HG02763 (cell line): ENCODE data around the gene ANKZF1.
"Not testable (repeated sequence)": the region's sequence is repeated elsewhere in the genome, so short reads cannot be mapped to it uniquely, and the experiment has no call there.

Source experiments
- ATAC-seq: cut with Tn5 transposase; IDR thresholded peaks from one replicate; pipeline ENCODE4 v1.9.1; 2021; ENCODE audit warnings: mild to moderate bottlenecking, moderate library complexity; ENCODE audit not compliant: unreplicated experiment

ANKZF1 gene

DNA sequence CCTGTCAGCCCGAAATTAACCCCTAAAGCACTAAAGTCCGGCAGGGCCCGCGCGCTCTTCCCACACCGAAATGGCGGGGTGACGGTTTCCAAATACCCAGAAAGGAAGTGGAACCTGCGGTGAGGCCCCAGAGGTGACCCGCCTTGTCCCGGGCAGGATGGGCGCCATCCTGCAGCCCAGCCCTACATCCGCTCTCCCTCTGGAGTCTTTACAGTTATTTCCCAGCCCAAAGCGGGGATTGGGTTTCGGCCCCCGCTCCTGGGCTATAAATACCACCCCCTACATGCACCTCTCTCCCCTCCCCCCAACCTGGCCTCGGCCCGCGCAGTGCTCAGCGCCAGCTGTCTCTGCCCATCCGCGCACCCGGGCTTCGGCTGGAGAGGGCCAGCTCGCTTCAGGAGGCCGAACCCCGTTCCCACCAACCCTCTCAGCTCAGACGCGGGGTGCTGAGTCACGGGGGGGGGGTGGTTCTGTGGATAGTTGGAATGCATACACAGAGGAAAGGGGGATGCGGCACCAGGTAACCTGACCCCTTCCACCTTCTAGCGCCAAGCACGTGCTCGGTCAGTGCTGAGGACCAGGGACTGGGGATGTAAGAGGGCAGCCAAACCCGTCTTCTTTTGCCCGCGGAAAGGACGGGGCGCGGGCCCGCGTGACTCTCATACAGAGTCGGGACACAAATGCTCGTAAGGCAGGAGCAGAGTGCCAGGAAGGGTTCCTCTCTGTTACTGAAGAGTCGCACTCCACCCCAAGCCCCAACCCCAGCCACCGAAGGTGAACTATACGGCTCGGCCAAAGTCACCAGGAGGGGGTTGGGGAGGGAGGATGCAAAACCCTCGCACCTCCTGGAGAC is 23.5 kb downstream of the ANKZF1 start, which contains the start of gene TUBA4B:
TUBA4B (plus strand) TSS at position 344 of the 853 bp plus-strand sequence; CDS start at position 509, 165 bp downstream.
- ATAC-seq: peak; percentile 0

DNA sequence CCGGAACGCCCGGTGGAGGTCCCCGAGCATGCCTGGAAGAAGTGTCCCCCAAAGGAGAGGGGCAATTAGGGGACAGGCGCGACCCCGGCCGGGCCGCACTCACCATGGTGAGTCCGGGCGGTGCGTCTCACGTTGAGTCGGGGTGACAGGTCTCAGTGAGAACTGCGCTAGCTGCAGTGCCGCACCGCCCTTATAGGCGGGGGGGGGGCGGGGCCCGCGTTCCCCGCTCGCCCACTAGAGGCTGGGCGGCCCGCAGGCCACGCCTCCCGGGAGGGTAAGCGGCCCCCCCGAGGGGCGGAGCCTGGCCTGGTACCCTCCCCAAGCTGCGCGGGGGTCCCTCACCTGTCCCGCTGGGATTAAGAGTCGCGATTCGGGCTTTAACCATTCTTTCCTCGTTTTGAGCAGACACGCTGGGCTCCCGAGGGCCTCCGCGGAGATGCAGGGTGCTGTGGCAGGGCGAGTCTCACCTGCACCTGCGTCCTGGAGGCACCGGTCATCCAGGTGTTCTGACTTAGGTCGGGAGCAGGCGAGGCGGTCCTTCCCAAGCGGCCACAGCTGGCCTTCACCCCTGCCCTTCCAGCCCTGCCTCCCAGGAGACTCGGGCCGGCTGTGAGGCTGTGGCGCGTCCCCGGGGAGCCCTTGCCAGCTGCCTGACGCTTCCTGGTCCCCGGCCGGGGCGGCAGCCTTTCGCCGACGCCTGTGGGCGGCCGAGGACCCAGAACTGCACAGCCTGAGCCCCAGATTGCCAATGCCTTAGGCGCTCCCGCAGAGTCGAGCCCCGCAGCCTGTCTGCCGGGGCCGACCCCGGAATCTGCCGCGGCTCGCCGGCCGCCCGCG is 24.4 kb downstream of the ANKZF1 start, which contains the start of gene TUBA4A:
TUBA4A (minus strand) TSS at position 166 of the 837 bp plus-strand sequence; CDS start at position 106, 60 bp downstream.
- ATAC-seq: peak; percentile 46

DNA sequence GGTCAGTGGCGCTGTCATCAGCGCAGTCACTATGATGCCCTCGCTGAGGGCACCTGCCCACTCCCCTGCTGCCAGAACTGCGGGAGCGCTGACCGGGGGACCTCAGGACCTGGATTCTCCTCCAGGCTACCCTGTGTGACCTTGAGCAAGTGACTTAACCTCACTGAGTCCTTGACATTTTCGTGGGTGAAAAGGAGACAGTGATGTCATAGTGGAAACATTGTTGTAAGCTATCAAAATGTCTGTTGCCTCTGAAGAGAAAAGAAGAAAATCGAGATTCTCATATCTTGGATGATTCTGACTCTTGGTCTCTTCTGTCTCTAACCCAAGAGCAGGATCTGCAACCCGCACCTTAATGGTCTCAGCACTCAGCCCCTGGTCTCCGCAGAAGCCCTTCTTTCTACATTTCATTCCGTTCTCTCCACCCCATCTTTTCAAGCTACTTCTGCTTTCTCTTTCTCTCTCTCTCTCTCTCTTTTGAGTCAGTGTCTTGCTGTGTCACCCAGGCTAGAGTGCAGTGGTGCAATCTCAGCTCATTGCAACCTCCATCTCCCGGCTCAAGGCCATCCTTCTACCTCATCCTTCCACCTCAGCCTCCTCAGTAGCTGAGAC is 25.1 kb downstream of the ANKZF1 start:
- ATAC-seq: no peak

DNA sequence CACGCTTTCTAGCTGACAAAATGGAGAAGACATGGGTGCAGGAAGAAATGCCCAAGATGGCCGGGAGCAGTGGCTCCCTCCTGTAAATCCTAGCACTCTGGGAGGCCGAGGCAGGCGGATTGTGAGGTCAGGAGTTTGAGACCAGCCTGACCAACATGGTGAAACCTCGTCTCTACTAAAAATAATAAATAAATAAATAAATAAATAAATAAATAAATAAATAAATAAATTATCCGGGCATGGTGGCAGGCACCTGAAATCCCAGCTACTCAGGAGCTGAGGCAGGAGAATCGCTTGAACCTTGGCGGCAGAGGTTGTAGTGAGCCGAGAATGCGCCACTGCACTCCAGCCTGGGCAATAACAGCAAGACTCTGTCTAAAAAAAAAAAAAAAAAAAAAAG is 29.3 kb downstream of the ANKZF1 start:
- not testable (repeated sequence) for ATAC-seq

DNA sequence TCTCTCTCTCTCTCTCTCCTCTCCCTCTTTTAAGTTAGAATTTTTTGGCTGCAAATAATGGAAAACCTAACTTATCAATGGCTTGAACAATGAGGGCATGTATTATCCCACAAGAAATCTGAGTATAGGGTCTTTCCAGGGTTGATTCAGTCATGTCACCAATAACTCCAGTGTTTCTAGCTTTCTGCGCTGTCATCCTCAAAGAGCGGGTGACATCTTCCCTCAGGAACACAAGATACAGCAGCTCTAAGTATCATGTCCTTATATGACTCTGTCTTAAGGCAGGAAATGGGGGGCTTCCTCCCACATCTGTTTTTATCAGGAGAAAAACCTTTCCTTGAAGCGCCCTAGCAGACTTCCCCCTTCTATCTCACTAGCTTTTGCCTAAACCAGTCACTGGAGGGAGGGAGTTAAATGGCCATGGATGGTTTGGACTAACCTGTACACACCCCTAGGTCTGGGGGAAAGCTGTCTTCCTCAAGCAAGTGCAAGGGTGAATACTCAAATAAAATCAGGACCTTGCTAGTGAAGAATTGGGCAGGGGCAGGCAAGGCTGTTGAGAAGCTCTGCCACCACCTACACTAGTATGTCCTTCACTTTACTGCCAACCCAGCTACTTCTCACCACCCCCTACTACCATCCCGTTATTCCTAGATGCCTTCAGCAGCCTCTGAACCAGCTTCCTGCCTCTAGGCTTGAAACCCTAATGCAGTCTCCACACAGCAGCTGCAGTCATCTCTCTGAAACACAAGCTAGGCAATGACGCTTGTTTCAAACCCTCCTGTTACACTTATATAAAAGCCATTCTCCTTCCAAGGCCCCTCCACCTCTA is 31.6 kb downstream of the ANKZF1 start:
- no peak for ATAC-seq

DNA sequence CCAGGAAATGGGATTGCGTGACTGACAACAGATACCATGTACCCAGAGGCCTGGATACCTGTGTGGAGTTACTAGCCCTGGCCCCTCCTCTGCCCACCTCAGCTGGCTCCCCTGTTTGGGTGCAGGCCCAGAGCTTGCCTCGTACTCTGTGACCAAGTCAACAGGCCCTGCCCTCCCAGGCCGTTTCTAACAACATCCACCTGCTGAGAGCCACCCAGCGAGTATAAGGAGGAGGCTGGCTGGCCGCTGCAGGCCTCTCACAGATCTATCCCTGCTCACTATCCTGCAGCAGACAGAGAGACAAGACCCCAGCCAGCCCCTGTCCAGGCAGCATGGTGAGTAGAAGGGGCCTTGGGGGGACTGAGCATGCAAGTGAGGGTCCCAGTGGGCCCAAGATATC is 36.6 kb downstream of the ANKZF1 start:
- ATAC-seq: no peak

DNA sequence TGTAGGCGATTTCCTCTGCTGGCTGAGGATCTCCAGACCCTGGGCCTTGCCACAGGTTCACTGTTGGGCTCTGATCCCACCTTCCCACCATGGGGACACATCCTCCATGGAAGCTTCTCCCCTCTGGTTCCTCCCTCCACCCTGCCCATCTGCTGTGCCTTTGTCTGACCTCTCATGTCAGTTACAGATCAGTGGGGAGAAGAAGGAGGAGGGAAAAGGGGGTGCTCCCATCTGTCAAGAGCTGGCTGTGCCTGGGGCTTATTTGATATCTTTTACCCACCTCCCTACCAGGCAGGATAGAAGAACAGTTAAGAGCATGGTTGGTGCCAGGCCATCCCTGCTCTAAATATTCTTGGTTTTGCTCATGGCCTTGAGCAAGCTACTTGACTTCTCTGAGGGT is 37.3 kb downstream of the ANKZF1 start:
- ATAC-seq: no peak

DNA sequence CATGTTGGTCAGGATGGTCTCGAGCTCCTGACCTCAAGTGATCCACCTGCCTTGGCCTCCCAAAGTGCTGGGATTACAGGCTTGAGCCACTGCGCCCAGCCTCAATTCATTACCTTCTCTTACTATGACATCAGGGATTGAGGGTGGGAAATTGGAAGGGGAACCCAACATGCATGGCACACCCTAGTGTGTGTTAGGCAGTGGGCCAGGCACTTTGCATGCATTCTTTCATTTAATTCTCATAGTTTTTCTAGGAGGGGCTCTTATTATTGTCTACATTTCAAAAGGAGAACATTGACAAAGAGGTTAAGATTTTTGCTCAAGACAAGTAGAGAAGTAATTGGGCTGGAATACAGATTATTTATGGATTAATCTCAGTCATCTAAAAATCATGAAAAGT is 38.7 kb downstream of the ANKZF1 start:
- no peak for ATAC-seq

DNA sequence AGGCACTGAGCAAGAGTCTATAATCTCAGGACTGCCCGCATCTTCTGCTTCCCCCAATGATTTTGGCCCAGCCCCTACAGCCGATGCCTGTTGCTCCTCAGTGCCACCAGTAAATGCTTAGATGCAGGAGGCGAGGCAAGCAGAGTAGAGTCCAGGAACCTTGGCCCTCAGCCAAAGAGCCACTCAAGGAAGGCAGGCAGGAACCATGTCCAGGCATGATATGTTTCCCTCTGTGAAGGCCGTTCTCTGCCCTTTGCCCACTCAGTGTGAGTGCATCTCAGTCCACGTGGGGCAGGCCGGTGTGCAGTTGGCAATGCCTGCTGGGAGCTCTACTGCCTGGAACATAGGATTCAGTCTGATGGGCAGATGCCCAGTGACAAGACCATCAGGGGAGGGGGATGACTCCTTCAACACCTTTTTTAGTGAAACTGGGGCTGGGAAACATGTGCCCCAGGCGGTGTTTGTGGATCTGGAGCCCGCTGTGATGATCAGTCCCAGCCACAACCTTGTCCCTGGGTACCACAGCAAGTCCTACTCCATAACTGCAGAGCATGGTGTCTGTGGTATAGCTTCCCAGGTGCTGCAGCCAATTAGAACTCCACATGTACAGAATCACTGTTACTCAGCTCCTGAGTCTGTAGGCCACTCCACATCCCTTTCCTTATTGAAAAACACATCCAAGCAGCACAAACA is 39.9 kb downstream of the ANKZF1 start:
- no peak for ATAC-seq

DNA sequence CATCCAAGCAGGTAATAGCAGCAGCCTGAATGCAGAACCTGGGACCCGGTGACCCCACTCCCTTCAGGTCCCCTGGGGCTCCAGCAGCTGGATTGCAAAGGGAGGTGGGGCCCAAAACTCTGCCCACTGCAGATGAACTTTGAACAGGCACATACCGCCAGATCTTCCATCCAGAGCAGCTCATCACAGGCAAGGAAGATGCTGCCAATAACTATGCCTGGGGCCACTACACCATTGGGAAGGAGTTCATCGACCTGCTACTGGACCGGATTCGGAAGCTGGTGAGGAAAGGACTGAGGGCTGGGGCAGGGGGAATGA is 40.4 kb downstream of the ANKZF1 start:
- ATAC-seq: no peak

DNA sequence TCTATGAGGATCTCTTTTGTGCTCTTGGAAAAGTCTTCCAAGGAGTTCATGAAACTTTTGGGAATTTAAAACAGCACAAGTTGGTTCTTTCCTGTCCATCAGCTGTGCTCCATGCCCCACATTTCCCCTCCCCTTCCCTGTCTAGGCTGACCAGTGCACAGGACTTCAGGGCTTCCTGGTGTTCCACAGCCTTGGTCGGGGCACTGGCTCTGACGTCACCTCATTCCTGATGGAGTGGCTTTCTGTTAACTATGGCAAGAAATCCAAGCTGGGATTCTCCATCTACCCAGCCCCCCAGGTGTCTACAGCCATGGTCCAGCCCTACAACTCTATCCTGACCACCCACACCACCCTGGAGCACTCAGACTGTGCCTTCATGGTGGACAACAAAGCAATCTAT is 41.4 kb downstream of the ANKZF1 start:
- no peak for ATAC-seq

DNA sequence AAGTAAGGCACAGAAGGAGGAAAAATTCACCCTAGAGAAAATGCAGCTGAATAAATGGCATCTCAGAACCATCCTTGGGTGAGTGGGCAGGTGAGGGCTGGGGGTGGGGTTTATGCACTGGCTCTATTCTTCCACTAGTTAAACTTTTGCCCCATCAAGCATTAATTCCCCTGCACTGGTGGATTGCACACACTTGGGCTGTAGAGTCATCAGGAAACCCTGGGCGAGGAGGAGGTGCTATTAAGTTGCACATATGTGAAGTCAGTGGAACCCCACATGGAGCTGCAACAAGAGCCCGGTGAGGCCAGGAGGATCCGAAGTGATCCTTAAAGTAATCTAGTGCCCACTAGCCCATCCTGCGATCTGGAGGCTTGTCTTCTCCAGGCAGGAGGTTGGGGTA is 42.8 kb downstream of the ANKZF1 start:
- no peak for ATAC-seq

DNA sequence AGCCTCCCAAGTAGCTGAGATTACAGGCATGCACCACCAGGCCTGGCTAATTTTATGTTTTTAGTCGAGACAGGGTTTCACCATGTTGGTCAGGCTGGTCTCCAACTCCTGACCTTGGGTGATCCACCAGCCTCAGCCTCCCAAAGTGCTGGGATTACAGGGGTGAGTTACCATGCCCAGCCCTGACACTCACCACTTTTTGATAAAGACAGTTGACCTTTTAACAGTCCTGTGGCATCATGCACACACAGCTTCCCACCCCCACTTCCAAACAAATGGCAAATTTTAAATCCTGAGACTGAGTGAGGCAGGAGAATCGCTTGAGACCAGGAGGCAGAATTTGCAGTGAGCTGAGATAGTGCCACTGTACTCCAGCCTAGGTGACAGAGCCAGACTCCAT is 43.4 kb downstream of the ANKZF1 start:
- no peak for ATAC-seq

DNA sequence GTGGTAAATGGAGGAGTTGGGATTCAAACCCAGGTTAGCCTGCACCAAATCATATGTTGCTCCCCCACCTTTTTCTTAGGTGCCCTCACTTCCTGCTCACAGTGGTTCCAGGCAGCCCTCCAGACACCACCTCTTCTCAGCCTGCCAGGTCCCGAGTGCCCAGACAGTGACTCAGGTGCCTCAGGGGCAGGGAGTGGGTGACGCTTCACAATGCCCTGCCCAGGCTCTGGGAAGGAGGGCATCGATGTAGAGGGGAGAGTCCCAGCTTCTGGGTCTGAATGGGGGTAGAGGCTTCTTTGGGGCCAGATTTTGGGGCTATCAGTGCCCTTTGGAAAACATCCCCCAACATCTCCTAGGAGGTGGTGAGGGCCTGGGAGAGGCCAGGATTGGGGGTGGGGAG is 44.3 kb downstream of the ANKZF1 start:
- no peak for ATAC-seq

DNA sequence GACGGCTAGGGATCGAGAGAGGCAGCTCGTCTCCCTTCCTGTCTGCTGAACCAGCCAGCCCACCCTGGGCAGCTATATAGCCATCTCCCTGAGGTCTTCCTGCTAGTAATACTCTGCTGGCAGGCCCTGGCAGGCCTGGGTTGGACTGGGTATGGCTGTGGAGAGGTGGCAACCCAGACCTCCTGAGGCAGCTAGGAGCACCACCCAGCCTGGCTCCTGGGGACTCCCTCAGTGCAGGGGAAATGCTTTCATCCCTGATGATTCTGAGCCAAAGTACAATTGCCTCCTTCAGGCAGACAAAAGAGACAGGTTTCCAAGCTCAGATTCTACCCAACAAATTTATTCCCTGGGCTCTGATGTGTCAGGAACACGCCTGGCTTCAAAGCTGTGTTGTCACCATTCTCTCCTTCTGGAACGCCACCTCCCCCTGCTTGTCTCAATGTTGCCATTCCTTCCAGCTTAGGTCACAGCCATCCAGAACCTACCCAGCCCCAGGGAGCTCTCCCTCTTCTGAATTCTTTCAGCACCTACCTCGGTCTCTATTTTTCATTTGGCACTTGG is 44.8 kb downstream of the ANKZF1 start:
- ATAC-seq: no peak

DNA sequence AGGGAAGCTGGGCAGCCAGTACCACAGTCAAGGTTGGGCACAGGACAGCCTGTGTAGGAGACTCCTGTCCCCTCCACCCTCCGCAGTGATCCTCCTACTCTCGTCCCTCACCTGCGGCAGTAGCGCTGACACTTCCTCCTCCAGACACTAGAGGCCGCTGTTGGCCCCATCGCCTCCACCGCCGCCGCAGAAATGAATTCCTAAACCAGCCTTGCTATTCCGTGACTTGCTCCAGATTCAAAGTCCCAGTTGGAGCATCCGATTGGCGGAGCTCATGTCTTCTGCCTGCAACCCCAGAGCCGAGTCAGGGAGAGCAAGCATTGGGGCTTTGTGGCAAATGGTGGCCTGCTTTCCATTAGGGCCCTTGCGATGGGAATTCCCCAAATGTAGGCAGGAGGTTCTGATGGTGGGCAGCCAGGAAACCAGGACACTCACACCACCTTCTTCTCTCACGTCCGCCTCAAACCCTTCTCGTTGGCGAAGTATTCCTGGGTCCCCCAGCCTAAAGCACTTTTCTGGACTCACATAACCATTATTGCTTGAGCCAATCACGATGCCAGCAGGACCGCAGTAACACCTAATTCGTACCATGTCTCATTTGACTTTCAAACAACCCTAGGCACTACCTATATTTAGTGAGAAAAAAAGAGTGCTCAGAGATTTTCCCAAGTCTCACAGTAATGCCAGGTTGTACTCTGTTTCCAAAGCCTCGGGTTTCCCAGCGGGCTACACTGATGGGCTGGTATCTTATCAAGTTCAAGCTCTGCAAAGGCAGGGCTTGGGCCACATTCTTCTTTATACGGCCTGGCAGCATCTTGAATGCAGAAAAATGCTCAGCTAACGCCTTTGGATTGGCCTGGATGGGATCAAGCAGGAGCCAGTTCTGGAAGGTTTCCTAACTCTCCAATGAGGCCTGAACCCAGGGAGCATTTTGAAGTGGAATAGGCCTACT is 48.4 kb downstream of the ANKZF1 start:
- no peak for ATAC-seq

DNA sequence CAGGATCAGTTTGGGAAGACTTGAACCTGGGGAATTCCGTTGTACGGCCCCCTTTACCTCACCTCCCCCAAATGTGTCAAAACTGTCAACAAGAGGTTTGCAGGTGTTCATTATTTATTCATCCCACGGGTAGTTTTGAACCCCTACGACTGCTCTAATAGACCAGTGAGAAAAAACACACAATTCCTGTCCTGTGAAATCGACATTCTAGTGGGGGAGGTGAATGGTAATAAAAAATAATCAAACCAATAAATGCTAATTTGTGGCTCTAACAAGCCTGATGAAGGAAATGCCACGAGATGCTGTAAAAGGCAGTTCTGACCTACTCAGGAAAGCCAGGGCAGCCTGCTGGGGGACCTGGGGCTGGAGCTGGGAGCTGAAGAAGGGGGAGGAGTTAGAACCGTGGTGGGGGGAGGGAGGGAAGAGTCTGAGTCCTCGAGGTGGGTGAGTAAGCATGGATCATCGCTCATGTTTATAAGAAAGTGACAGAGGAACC is 49.1 kb downstream of the ANKZF1 start:
- ATAC-seq: no peak

DNA sequence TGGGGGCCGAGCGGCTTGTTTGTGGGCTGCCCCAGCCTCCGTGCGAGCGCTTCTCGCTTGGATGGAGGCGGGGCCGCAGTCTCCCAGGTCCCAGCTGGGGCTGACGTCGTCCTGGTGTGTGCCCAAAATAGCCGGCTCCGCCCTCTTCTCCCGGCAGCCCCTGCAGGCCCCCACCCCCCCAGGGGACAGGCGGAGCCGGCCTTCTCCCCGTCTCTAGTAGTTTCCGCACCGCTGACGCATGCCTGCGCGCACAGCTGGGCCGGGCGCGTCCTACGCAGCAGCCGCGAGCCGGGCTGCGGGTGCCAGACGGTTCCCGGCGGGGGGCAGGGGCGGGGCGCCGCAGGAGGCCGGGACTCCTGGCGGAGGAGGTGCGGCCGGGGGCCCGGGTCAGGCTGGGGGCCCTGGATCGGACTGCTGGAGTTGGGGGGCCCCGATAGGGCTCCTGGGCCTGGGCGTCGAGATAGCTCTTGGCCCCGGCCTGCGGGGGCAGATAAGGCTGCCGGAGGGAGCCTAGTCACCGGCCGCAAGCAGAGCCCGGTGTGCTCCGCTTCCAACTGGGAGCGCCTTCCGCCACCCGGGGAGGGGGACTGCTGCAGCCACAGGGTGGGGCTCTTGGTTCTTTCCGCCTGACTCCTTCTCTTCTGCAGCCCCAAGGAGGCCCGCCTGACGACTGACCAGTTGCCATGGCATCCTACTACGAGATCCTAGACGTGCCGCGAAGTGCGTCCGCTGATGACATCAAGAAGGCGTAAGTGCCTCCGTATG is 49.7 kb downstream of the ANKZF1 start, which contains the start of gene DNAJB2:
DNAJB2 (plus strand) TSS at position 216 of the 765 bp plus-strand sequence; CDS start at position 684, 468 bp downstream.
- peak; percentile 90 for ATAC-seq
